ENCODE results near the gene ATOH1. TPM values are rescaled to one million over a fixed set of nuclear protein-coding genes. Genes with fewer than 3 reads are reported as not detected.

Gene ATOH1
- total and polyA plus RNA-seq, 8 donors: not detected

DNA sequence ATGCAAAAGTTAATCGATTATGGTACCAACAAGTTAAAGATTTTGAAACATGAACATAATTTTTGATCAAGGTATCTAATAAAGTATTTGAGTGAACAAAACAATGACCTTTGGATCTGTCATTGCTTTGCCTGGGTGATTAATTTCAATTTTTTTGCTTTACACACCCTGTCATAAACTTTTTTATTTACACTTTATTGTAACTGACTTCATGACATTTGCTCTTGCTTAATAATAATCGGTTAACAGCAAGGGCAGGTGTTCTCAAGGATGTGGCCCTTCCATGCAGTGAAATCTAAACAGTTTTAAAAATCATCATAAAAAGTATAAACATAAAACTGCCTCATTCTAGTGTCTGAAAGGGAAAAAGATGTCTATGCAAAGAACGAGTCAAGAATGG lies 24.1 kb downstream of the ATOH1 start:
- no peak overlapping the region for H3K27ac ChIP-seq

GRCh38 chr4:93855926-93856325 lies 27.4 kb downstream of the ATOH1 start:
- no peaks in the 10 kb centered on the region for H3K36me3 ChIP-seq
- DNase-seq: no peak
- H3K4me1 ChIP-seq: no peaks in the 10 kb centered on the region
- no peaks in the 10 kb centered on the region for H3K27me3 ChIP-seq
- no peak overlapping the region for H3K27ac ChIP-seq
- no peak overlapping the region for H3K4me3 ChIP-seq
- intact Hi-C loops (cut with DNase I): no loop called here
- H3K9me3 ChIP-seq: peaks cover 0 to 3% of the 10 kb centered on the region in 2 donors
- no peak for ATAC-seq
- TF ChIP-seq, protein P1, sequence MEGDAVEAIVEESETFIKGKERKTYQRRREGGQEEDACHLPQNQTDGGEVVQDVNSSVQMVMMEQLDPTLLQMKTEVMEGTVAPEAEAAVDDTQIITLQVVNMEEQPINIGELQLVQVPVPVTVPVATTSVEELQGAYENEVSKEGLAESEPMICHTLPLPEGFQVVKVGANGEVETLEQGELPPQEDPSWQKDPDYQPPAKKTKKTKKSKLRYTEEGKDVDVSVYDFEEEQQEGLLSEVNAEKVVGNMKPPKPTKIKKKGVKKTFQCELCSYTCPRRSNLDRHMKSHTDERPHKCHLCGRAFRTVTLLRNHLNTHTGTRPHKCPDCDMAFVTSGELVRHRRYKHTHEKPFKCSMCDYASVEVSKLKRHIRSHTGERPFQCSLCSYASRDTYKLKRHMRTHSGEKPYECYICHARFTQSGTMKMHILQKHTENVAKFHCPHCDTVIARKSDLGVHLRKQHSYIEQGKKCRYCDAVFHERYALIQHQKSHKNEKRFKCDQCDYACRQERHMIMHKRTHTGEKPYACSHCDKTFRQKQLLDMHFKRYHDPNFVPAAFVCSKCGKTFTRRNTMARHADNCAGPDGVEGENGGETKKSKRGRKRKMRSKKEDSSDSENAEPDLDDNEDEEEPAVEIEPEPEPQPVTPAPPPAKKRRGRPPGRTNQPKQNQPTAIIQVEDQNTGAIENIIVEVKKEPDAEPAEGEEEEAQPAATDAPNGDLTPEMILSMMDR (IDR thresholded peaks at IDR 0.05): no peak

More for the DNA sequence above, 24.1 kb downstream of the ATOH1 start:
- H3K9me3 ChIP-seq: no peaks in the 10 kb centered on the region
- intact Hi-C loops (cut with DNase I): no loop called here
- TF ChIP-seq, protein P1 (IDR thresholded peaks at IDR 0.05): no peak
- no peaks in the 10 kb centered on the region for H3K27me3 ChIP-seq
- no peaks in the 10 kb centered on the region for H3K4me1 ChIP-seq
- no peak overlapping the region for H3K4me3 ChIP-seq
- H3K36me3 ChIP-seq: no peaks in the 10 kb centered on the region
- no peak for DNase-seq
- no peak for ATAC-seq

- TF ChIP-seq, protein P1 (IDR thresholded peaks at IDR 0.05): no peak
- ATAC-seq (no peak), DNase-seq (no peak)
- H3K4me3 ChIP-seq: no peak overlapping the region
- H3K9me3 ChIP-seq: no peaks in the 10 kb centered on the region
- H3K4me1 ChIP-seq: no peaks in the 10 kb centered on the region
- H3K27ac ChIP-seq: no peak overlapping the region
- intact Hi-C loops (cut with DNase I): no loop called here
- no peaks in the 10 kb centered on the region for H3K27me3 ChIP-seq
- H3K36me3 ChIP-seq: no peaks in the 10 kb centered on the region
Measured at GRCh38 chr4:93865650-93866049, 37.1 kb downstream of the ATOH1 start.

- Histone ChIP-seq H3K36me3 (no peaks in the 10 kb centered on the region), H3K4me3 (no peak overlapping the region), H3K9me3 (no peaks in the 10 kb centered on the region), H3K27me3 (no peaks in the 10 kb centered on the region), H3K27ac (no peak overlapping the region), H3K4me1 (no peaks in the 10 kb centered on the region)
- DNase-seq (no peak), ATAC-seq (no peak)
- TF ChIP-seq, protein P1 (IDR thresholded peaks at IDR 0.05): no peak
- intact Hi-C loops (cut with DNase I): no loop called here
Measured at GRCh38 chr4:93867416-93868001, 39.0 kb downstream of the ATOH1 start.

DNA sequence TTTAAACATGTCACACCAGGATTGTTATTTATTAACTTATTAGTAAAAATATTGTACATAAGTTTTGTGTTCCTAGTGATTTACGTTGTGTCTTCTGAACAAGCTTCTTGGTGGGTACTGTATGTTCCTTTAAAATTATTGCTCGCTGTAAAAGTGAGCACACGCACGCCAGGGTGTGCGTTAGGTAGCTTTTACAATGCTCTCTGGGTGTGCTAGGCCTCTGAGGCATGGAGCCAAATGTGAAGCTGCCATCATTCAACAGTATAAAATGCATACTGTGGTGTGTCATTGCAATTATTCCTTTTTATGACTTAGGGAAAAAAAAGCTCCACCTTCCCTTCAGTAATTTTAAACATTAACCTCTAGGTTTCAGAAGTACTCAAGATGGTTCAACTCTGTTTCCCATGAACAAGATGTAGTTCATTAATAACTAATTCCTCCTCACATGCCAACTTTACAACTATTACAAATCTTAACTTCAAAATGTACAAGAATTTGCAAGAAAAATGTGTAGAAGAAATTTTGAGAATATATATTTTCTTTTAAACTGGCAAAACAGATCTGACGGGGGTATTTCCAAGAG lies 42.4 kb downstream of the ATOH1 start:
- H3K27ac ChIP-seq: no peak overlapping the region
- H3K4me3 ChIP-seq: no peak overlapping the region
- intact Hi-C loops (cut with DNase I): no loop called here
- ATAC-seq (no peak), DNase-seq (no peak)
- no peaks in the 10 kb centered on the region for H3K36me3 ChIP-seq
- TF ChIP-seq, protein P1 (IDR thresholded peaks at IDR 0.05): no peak
- no peaks in the 10 kb centered on the region for H3K9me3 ChIP-seq
- H3K4me1 ChIP-seq: no peaks in the 10 kb centered on the region
- no peaks in the 10 kb centered on the region for H3K27me3 ChIP-seq

Measured in left lung (tissue), 10 donors.